Measurements from ENCODE around the gene ARHGEF3.

ARHGEF3 gene

GRCh38 chr3:56822501-56822900 is 20.8 kb upstream of the ARHGEF3 start:
- no peak overlapping the region for H3K27ac ChIP-seq
- no peak for TF ChIP-seq CTCF (conservative IDR thresholded peaks at IDR 0.05)

GRCh38 chr3:56819016-56819809 is 17.5 kb upstream of the ARHGEF3 start:
- no peak for TF ChIP-seq CTCF (conservative IDR thresholded peaks at IDR 0.05)
- no peak overlapping the region for H3K27ac ChIP-seq

GRCh38 chr3:56818156-56818985 is 16.6 kb upstream of the ARHGEF3 start:
- TF ChIP-seq CTCF (conservative IDR thresholded peaks at IDR 0.05): no peak
- no peak overlapping the region for H3K27ac ChIP-seq

- no peak for TF ChIP-seq CTCF (conservative IDR thresholded peaks at IDR 0.05)
- H3K27ac ChIP-seq: no peak overlapping the region
These were observed 15.9 kb upstream of the ARHGEF3 start for GRCh38 chr3:56817646-56818045.

- TF ChIP-seq CTCF (conservative IDR thresholded peaks at IDR 0.05): no peak
- no peak overlapping the region for H3K27ac ChIP-seq
These were observed 14.3 kb upstream of the ARHGEF3 start for GRCh38 chr3:56816061-56816460.

- H3K27ac ChIP-seq: no peak overlapping the region; the same call in 1 of the 2 replicates
- no peak for TF ChIP-seq CTCF (conservative IDR thresholded peaks at IDR 0.05)
These were observed 13.8 kb upstream of the ARHGEF3 start for GRCh38 chr3:56815589-56815988.

GRCh38 chr3:56813653-56813960 is 11.9 kb upstream of the ARHGEF3 start:
- H3K27ac ChIP-seq: peak overlapping the region; percentile 90
- TF ChIP-seq CTCF (conservative IDR thresholded peaks at IDR 0.05): no peak
